ENCODE data around the gene ADSS2. TPM values are rescaled to one million over a fixed set of nuclear protein-coding genes. Genes with fewer than 3 reads are reported as not detected.

Gene ADSS2
- total RNA-seq, 1 donor from 2014 or later, result 6.1 TPM

GRCh38 chr1:244419024-244419423 lies 32.7 kb downstream of the ADSS2 start:
- intact Hi-C loops (cut with micrococcal nuclease), result no loop called here
- H3K36me3 ChIP-seq, result peaks cover 88% of the 10 kb centered on the region

GRCh38 chr1:244414543-244414942 lies 37.2 kb downstream of the ADSS2 start:
- Histone ChIP-seq H3K9me3 (replicated peaks) (no peaks in the 10 kb centered on the region), H3K4me3 (no peak overlapping the region), H3K4me1 (no peaks in the 10 kb centered on the region), H3K27me3 (ENCODE audit: low read depth) (no peaks in the 10 kb centered on the region), H3K36me3 (peaks cover 96% of the 10 kb centered on the region), H3K27ac (replicated peaks) (no peak overlapping the region)
- DNase-seq, result no peak
- TF ChIP-seq CTCF (IDR thresholded peaks at IDR 0.05; ENCODE audit: borderline replicate concordance), result no peak
- intact Hi-C loops (cut with micrococcal nuclease), result no loop called here

More at GRCh38 chr1:244419024-244419423, 32.7 kb downstream of the ADSS2 start:
- Histone ChIP-seq H3K4me1 (no peaks in the 10 kb centered on the region), H3K9me3 (replicated peaks) (no peaks in the 10 kb centered on the region), H3K4me3 (no peak overlapping the region), H3K27me3 (ENCODE audit: low read depth) (no peaks in the 10 kb centered on the region), H3K27ac (replicated peaks) (no peak overlapping the region)
- no peak for TF ChIP-seq CTCF (IDR thresholded peaks at IDR 0.05; ENCODE audit: borderline replicate concordance)
- DNase-seq, result no peak

GRCh38 chr1:244413736-244414135 lies 38.0 kb downstream of the ADSS2 start:
- no peak overlapping the region for H3K4me3 ChIP-seq
- no peak for TF ChIP-seq CTCF (IDR thresholded peaks at IDR 0.05; ENCODE audit: borderline replicate concordance)
- H3K4me1 ChIP-seq, result no peaks in the 10 kb centered on the region
- no peak overlapping the region for H3K27ac ChIP-seq (replicated peaks)
- peaks cover 98% of the 10 kb centered on the region for H3K36me3 ChIP-seq
- intact Hi-C loops (cut with micrococcal nuclease), result no loop called here
- H3K27me3 ChIP-seq (ENCODE audit: low read depth), result no peaks in the 10 kb centered on the region
- H3K9me3 ChIP-seq (replicated peaks), result no peaks in the 10 kb centered on the region
- no peak for DNase-seq

DNA sequence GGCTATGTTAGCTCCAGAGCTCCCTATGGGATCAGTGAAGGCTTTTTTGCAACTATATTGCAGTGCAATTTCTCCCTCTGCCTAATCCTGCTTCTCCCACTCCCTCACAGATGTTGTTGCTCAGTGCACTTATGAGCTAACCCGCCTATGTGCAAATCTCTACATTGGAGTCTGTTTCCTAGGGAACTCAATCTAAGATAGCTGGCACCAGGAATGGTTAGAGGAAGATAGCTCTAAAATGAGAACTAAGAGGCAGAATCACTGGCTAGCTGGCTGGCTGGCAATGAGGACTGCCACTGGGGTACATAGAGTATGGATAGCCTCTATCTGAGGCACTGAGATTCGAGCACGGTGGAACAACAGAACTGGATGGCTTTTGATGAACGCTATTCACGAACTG lies 39.5 kb downstream of the ADSS2 start:
- intact Hi-C loops (cut with micrococcal nuclease), result no loop called here
- TF ChIP-seq CTCF (IDR thresholded peaks at IDR 0.05; ENCODE audit: borderline replicate concordance), result no peak
- Histone ChIP-seq H3K9me3 (replicated peaks) (no peaks in the 10 kb centered on the region), H3K27ac (replicated peaks) (no peak overlapping the region), H3K36me3 (peaks cover 97% of the 10 kb centered on the region), H3K27me3 (ENCODE audit: low read depth) (no peaks in the 10 kb centered on the region), H3K4me3 (no peak overlapping the region), H3K4me1 (no peaks in the 10 kb centered on the region)
- DNase-seq, result no peak

GRCh38 chr1:244409701-244410100 lies 42.0 kb downstream of the ADSS2 start:
- H3K36me3 ChIP-seq, result peaks cover 84% of the 10 kb centered on the region
- intact Hi-C loops (cut with micrococcal nuclease), result no loop called here

More at GRCh38 chr1:244409701-244410100, 42.0 kb downstream of the ADSS2 start:
- H3K27ac ChIP-seq (replicated peaks), result no peak overlapping the region
- H3K4me3 ChIP-seq, result no peak overlapping the region
- DNase-seq, result no peak
- no peaks in the 10 kb centered on the region for H3K4me1 ChIP-seq
- H3K9me3 ChIP-seq (replicated peaks), result no peaks in the 10 kb centered on the region
- TF ChIP-seq CTCF (IDR thresholded peaks at IDR 0.05; ENCODE audit: borderline replicate concordance), result no peak
- H3K27me3 ChIP-seq (ENCODE audit: low read depth), result no peaks in the 10 kb centered on the region
